ENCODE data around the gene GAPDH.

GRCh38 chr12:6547987-6548386 lies 13.7 kb downstream of the GAPDH start:
- TF ChIP-seq CTCF (IDR thresholded peaks at IDR 0.05; ENCODE audit: low read depth, low read length, poor library complexity, severe bottlenecking) (no peak), EZH2phosphoT487 (IDR thresholded peaks at IDR 0.05; ENCODE audit: borderline replicate concordance, low read length) (no peak)

Data from DOHH2 (cell line).